Colonic mucosa (tissue), 4 donors: ENCODE results near the gene IL20RA. TPM values are rescaled to one million over a fixed set of nuclear protein-coding genes. Genes with fewer than 3 reads are reported as not detected.
A peak's percentile ranks its signal among the peaks of the same experiment; 100 is the strongest.

Experiments
- DNase-seq: peaks from one replicate; pipeline ENCODE4 v3.0.0-alpha.2; 2020
- H3K27ac ChIP-seq: fragments of 200-600 bp; one replicate; pipeline ENCODE4 v1.8.0; 2021
- H3K27me3 ChIP-seq: fragments of 200-600 bp; one replicate; pipeline ENCODE4 v1.8.0; 2021
- H3K36me3 ChIP-seq: fragments of 200-600 bp; one replicate; pipeline ENCODE4 v1.8.0; 2021
- H3K4me1 ChIP-seq: fragments of 200-600 bp; one replicate; pipeline ENCODE4 v1.8.0; 2021; ENCODE audit warnings: mild to moderate bottlenecking
- H3K4me3 ChIP-seq: fragments of 200-600 bp; one replicate; pipeline ENCODE4 v1.8.0; 2021
- H3K9ac ChIP-seq, 2 donors: one replicate each; pipeline ENCODE4 v1.7.0; 2013; ENCODE audit warnings: control low read depth in 2 of 2, low read depth in 2 of 2, low read length in 2 of 2
- H3K9me3 ChIP-seq: fragments of 200-600 bp; one replicate; pipeline ENCODE4 v1.8.0; 2021
- CTCF ChIP-seq: fragments of 200-600 bp; IDR thresholded peaks from one replicate; pipeline ENCODE4 v1.8.0; 2022; ENCODE audit warnings: antibody characterized with exemption, mild to moderate bottlenecking
- intact Hi-C: fragments of 100-400 bp; cut with DNase I; formaldehyde crosslinking; loops from one replicate; pipeline ENCODE4 v1.14.1; 2022
- total RNA-seq, 2 donors: library from RNA; stranded (reverse); fragmentation: NEBNext Ultra II Directional in 1 of 2; extraction: Animal tissue kit (Norgen Biotek cat#: 25700) in 1 of 2; gene quantifications; one replicate each; pipeline ENCODE4 v1.2.1, GENCODE V29; 2021
- donor health status: healthy.
- donor health status: DM: no; HTN: no; CAD: no.
- donor health status: DM: no; HTN: no; CAD: no.

The IL20RA gene
- total RNA-seq, 2 donors from 2014 or later, result 12.2 to 12.8 TPM

DNA sequence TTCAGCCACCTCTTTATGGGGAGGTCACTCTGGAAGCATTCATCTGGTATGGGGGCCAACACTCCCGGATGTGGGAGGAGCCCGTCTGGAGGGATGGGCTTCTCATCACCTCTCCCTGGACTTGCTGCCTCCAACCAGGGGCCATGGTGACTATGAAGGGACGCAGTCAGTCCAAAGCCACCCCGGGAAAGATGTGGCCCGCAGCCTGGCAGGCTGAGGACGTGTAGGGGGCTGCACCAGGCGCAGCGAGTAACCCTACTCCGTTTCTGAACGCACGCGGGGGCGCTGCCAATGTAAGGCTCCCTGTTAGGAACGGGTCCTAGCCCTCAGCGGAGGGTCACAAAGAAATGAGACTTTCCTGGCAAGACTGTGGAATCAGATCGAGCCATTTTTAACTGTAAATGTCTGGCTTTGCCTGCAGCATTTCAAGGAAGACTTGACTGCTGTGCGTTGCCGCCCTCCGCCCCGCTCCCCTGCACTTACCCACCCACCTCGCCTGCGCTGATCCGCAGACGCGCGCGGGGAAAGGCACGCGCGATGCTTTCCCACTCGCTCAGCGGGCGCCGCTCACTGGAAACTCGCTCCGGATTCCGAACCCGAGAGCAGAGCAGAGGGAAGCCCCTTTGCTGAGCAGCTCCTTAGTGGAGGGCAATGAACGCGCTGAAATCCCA is 55.1 kb downstream of the IL20RA start:
- Histone ChIP-seq H3K36me3 (no peaks in the 10 kb centered on the region), H3K9ac (peak overlapping the region; percentile 38 to 66), H3K4me3 (peak overlapping the region; percentile 40), H3K9me3 (no peaks in the 10 kb centered on the region), H3K27ac (no peak overlapping the region), H3K27me3 (no peaks in the 10 kb centered on the region), H3K4me1 (no peaks in the 10 kb centered on the region)
- DNase-seq, result peak; percentile 39
- no peak for TF ChIP-seq CTCF
- intact Hi-C loops, result no loop called here

GRCh38 chr6:136987526-136987925 is 57.2 kb downstream of the IL20RA start:
- no peaks in the 10 kb centered on the region for H3K9me3 ChIP-seq
- intact Hi-C loops, result no loop called here
- no peak for TF ChIP-seq CTCF
- H3K9ac ChIP-seq, result no peak overlapping the region
- no peaks in the 10 kb centered on the region for H3K4me1 ChIP-seq
- no peak for DNase-seq
- no peak overlapping the region for H3K27ac ChIP-seq
- H3K36me3 ChIP-seq, result no peaks in the 10 kb centered on the region
- no peaks in the 10 kb centered on the region for H3K27me3 ChIP-seq
- H3K4me3 ChIP-seq, result no peak overlapping the region

- no peaks in the 10 kb centered on the region for H3K36me3 ChIP-seq
- no peak overlapping the region for H3K27ac ChIP-seq
- no peak for TF ChIP-seq CTCF
- intact Hi-C loops, result no loop called here
- H3K4me3 ChIP-seq, result no peak overlapping the region
- no peak for DNase-seq
- H3K4me1 ChIP-seq, result no peaks in the 10 kb centered on the region
- no peak overlapping the region for H3K9ac ChIP-seq
- no peaks in the 10 kb centered on the region for H3K9me3 ChIP-seq
- no peaks in the 10 kb centered on the region for H3K27me3 ChIP-seq
These were observed 59.3 kb downstream of the IL20RA start for GRCh38 chr6:136985502-136985901.

DNA sequence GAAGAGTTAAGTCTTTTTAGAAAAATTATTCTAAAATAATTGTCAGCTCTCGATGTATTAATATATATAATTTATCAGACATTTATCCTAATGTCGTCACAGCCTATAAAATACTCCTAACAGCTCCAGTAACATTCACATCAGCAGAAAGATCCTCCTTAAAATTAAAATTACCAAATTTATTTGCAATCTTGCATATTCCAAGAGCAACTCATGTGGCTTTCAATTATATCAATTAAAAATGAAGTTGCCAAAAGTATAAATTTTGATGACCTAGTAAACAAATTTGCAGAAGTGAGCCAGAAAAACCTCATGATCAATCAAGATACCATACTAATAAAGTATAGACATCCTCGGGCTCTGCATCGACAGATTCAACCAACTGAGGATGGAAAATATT is 60.2 kb downstream of the IL20RA start:
- H3K27me3 ChIP-seq, result no peaks in the 10 kb centered on the region
- no peak overlapping the region for H3K9ac ChIP-seq
- no peak for DNase-seq
- intact Hi-C loops, result no loop called here
- TF ChIP-seq CTCF, result no peak
- no peaks in the 10 kb centered on the region for H3K4me1 ChIP-seq
- H3K4me3 ChIP-seq, result no peak overlapping the region
- no peaks in the 10 kb centered on the region for H3K36me3 ChIP-seq
- no peak overlapping the region for H3K27ac ChIP-seq
- H3K9me3 ChIP-seq, result no peaks in the 10 kb centered on the region

DNA sequence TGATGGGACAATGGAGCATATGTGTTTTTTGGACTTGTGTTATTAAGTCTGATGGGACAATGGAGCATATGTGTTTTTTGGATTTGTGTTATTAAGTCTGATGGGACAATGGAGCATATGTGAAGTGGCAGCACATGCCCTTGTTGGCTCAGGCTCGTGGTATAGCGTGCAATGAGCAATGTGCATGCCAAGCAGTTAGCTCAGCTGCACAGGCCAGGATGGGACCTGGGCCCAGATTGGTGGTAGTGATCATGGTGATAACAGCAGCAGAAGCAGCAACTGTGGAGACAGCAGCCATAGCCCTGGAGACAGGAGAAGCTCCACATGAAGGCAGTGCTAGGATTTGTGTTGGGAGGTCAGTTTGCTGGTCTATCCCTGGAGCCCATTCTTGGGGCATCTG is 61.1 kb downstream of the IL20RA start:
- Histone ChIP-seq H3K36me3 (no peaks in the 10 kb centered on the region), H3K27ac (no peak overlapping the region), H3K9ac (no peak overlapping the region), H3K9me3 (no peaks in the 10 kb centered on the region), H3K4me1 (no peaks in the 10 kb centered on the region), H3K27me3 (no peaks in the 10 kb centered on the region), H3K4me3 (no peak overlapping the region)
- DNase-seq, result no peak
- no peak for TF ChIP-seq CTCF
- intact Hi-C loops, result no loop called here
